ENCODE results near the gene TSPEAR. TPM values are rescaled to one million over a fixed set of nuclear protein-coding genes. Genes with fewer than 3 reads are reported as not detected.
"Not testable (repeated sequence)": the region's sequence is repeated elsewhere in the genome, so short reads cannot be mapped to it uniquely, and the experiment has no call there.

TSPEAR gene
- total RNA-seq, 1 donor from 2014 or later: not detected

DNA sequence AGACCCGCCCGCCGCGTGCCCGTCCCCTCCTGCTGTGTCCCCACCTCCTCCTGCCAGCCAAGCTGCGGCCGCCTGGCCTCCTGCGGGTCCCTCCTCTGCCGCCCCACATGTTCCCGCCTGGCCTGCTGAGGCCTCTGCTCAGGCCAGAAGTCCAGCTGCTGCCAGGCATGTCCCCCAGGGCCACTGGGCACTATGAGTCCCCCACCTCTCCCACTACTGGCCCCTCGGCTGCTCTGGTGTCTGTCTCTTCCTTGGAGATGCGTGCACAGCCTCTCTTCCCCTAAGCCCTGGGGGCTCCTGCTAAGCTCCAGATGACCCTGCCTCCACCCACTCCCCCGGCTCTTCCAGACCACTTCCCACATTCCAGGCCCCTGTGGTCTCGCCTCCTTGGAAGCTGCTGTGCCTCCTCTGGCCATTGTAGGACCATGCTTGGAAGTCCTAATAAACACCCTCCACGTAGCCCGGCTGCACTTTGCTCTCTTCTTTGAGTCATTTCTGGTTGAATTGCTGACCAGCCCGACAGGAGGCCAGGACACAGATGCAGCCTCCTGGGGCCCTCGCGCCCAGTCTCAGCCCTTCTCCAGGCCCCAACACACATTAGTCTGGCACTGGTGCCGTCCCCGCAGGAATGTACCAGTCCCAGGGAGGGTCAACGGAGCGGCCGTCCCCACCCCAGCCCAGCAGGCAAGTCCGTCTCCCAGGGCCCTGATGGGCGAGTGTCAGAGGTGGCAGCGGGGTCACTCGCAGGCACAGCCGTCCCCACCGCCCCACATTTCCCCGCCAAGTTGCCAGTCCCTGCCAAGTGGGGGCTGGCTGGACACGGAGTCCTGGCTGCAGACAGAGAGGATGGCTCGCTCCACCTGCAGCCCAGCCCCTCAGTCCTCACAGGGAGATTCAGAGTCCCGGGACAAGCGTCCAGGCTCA, 13.3 kb downstream of the TSPEAR start:
- Histone ChIP-seq H3K4me3 (ENCODE audit: low read depth, low read length) (no peak overlapping the region), H3K36me3 (ENCODE audit: control insufficient read depth, insufficient read depth, low read length) (no peaks in the 10 kb centered on the region), H3K27me3 (ENCODE audit: control insufficient read depth, insufficient read depth, low read length) (peaks cover 46% of the 10 kb centered on the region)
- no peak for DNase-seq (ENCODE audit: low read depth)
- TF ChIP-seq, protein P1, sequence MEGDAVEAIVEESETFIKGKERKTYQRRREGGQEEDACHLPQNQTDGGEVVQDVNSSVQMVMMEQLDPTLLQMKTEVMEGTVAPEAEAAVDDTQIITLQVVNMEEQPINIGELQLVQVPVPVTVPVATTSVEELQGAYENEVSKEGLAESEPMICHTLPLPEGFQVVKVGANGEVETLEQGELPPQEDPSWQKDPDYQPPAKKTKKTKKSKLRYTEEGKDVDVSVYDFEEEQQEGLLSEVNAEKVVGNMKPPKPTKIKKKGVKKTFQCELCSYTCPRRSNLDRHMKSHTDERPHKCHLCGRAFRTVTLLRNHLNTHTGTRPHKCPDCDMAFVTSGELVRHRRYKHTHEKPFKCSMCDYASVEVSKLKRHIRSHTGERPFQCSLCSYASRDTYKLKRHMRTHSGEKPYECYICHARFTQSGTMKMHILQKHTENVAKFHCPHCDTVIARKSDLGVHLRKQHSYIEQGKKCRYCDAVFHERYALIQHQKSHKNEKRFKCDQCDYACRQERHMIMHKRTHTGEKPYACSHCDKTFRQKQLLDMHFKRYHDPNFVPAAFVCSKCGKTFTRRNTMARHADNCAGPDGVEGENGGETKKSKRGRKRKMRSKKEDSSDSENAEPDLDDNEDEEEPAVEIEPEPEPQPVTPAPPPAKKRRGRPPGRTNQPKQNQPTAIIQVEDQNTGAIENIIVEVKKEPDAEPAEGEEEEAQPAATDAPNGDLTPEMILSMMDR (IDR thresholded peaks at IDR 0.05; ENCODE audit: insufficient read depth, low read length, poor library complexity, severe bottlenecking): no peak

DNA sequence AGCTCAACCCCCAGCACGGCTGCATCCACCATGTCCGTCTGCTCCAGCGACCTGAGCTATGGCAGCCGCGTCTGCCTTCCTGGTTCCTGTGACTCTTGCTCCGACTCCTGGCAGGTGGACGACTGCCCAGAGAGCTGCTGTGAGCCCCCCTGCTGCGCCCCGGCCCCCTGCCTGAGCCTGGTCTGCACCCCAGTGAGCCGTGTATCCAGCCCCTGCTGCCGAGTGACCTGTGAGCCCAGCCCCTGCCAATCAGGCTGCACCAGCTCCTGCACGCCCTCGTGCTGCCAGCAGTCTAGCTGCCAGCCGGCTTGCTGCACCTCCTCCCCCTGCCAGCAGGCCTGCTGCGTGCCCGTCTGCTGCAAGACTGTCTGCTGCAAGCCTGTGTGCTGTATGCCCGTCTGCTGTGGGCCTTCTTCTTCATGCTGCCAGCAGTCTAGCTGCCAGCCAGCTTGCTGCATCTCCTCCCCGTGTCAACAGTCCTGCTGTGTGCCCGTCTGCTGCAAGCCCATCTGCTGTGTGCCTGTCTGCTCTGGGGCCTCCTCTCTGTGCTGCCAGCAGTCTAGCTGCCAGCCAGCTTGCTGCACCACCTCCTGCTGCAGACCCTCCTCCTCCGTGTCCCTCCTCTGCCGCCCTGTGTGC, 14.1 kb downstream of the TSPEAR start, which contains the start of gene KRTAP10-12:
Gene KRTAP10-12, plus strand, starts transcription at position 1 of the 639 bp plus-strand sequence. Its CDS starts 30 bp downstream, at position 31.
- H3K27me3 ChIP-seq (ENCODE audit: control insufficient read depth, insufficient read depth, low read length): peaks cover 39% of the 10 kb centered on the region
- not testable (repeated sequence) for DNase-seq (ENCODE audit: low read depth); H3K4me3 ChIP-seq (ENCODE audit: low read depth, low read length); H3K36me3 ChIP-seq (ENCODE audit: control insufficient read depth, insufficient read depth, low read length)

DNA sequence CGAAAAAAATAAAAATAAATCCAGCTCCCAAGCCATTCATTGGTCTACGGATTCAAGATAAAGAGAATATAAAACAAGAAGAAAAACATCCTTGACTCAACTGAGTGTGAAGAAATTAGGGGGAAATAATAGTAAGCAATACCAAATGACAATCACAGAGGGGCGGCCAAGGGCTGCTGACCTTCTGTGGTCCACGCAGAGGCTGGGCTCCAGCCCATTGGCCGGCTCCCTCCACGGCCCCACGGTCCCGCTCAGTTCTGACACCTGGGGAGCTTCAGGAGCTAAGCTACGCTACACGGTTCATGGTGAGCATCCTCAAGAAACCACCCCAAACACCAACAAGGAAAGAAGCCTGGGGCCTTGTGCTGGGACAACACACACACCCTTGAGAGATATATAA, 14.8 kb downstream of the TSPEAR start:
- peaks cover 31% of the 10 kb centered on the region for H3K27me3 ChIP-seq (ENCODE audit: control insufficient read depth, insufficient read depth, low read length)
- TF ChIP-seq, protein P1 (IDR thresholded peaks at IDR 0.05; ENCODE audit: insufficient read depth, low read length, poor library complexity, severe bottlenecking): no peak
- DNase-seq (ENCODE audit: low read depth): no peak
- H3K36me3 ChIP-seq (ENCODE audit: control insufficient read depth, insufficient read depth, low read length): no peaks in the 10 kb centered on the region
- no peak overlapping the region for H3K4me3 ChIP-seq (ENCODE audit: low read depth, low read length)

DNA sequence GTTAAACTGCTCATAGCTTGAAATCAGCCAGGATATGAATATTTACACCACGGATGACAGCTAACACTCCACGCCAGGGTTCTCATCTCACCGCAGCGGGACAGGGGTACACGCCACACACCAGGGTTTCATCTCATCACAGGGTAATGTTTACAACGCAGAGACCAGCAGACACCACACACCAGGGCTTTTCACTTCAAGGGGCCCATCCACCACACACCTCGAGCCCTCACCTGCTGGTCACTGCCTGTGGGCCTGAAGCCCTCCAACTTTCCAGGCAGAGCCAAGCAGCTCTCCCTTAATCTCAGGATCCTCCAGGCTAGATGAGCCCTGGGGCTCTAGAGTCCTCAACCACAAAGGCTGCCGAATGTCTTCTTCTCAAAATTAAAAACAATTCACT, 15.7 kb downstream of the TSPEAR start:
- TF ChIP-seq, protein P1 (IDR thresholded peaks at IDR 0.05; ENCODE audit: insufficient read depth, low read length, poor library complexity, severe bottlenecking): no peak
- peaks cover 25% of the 10 kb centered on the region for H3K27me3 ChIP-seq (ENCODE audit: control insufficient read depth, insufficient read depth, low read length)
- H3K36me3 ChIP-seq (ENCODE audit: control insufficient read depth, insufficient read depth, low read length): no peaks in the 10 kb centered on the region
- no peak overlapping the region for H3K4me3 ChIP-seq (ENCODE audit: low read depth, low read length)
- DNase-seq (ENCODE audit: low read depth): no peak

DNA sequence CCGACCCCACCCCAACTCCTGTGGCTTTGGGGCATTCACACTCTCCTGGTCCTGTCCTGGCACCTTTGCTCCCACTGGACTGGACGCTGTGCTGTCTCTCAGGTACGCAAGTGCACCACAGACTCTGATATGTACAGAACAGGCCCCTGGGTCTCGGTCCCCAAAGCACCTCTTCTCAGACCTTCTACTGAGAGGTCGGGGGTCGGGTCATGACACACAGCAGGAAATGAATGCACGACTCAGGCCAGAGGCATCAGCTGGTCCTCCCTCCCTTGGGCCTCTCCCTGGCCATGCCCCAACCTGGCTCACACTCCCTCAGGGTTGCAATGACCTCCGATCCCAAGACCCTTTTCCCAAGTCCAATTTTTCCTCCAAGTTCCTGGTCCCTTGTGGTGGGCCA, 16.2 kb downstream of the TSPEAR start:
- no peak for DNase-seq (ENCODE audit: low read depth)
- TF ChIP-seq, protein P1 (IDR thresholded peaks at IDR 0.05; ENCODE audit: insufficient read depth, low read length, poor library complexity, severe bottlenecking): no peak
- no peak overlapping the region for H3K4me3 ChIP-seq (ENCODE audit: low read depth, low read length)
- no peaks in the 10 kb centered on the region for H3K36me3 ChIP-seq (ENCODE audit: control insufficient read depth, insufficient read depth, low read length)
- H3K27me3 ChIP-seq (ENCODE audit: control insufficient read depth, insufficient read depth, low read length): peaks cover 23% of the 10 kb centered on the region

DNA sequence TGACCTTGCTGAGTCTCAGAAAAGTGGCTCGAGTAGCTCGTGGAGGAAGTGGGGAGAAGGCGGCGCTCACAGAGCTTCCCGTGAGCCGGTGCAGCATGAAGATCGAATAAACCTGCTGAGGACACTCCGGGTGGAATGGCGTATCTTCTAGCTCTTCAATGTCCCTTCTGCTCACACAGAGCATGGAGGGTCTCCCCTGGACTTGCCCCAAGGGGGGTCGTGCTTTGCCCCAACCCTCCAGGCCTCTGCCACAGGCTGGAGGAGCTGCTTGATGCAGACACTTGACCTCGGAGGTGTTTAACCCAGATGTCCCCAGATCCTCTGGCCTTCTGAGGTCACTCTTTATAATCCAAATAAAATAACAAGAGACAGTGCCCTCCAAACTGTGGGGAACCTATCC, 16.6 kb downstream of the TSPEAR start:
- no peak for DNase-seq (ENCODE audit: low read depth)
- TF ChIP-seq, protein P1 (IDR thresholded peaks at IDR 0.05; ENCODE audit: insufficient read depth, low read length, poor library complexity, severe bottlenecking): no peak
- H3K36me3 ChIP-seq (ENCODE audit: control insufficient read depth, insufficient read depth, low read length): no peaks in the 10 kb centered on the region
- H3K4me3 ChIP-seq (ENCODE audit: low read depth, low read length): no peak overlapping the region
- peaks cover 19% of the 10 kb centered on the region for H3K27me3 ChIP-seq (ENCODE audit: control insufficient read depth, insufficient read depth, low read length)

All from kidney epithelial cell (primary cell).